NCI-H2171 (cell line): ENCODE results near the gene LTB4R2.
"Not testable (repeated sequence)": the region's sequence is repeated elsewhere in the genome, so short reads cannot be mapped to it uniquely, and the experiment has no call there.

Experiments used
- DNase-seq: peaks from one replicate; lab custom pipeline; 2025; lab: John Stamatoyannopoulos, UW

LTB4R2 gene

GRCh38 chr14:24340606-24341005 lies 30.7 kb downstream of the LTB4R2 start:
- DNase-seq, result no peak

- no peak for DNase-seq
Measured at GRCh38 chr14:24342889-24343288, 32.9 kb downstream of the LTB4R2 start.

- DNase-seq, result no peak
Measured at GRCh38 chr14:24343795-24344660, 34.1 kb downstream of the LTB4R2 start.

GRCh38 chr14:24347134-24347533 lies 37.2 kb downstream of the LTB4R2 start:
- no peak for DNase-seq

GRCh38 chr14:24348186-24348585 lies 38.2 kb downstream of the LTB4R2 start:
- DNase-seq, result no peak

GRCh38 chr14:24349742-24350141 lies 39.8 kb downstream of the LTB4R2 start:
- DNase-seq, result no peak

GRCh38 chr14:24351517-24351916 lies 41.6 kb downstream of the LTB4R2 start:
- DNase-seq, result no peak

GRCh38 chr14:24353559-24354481 lies 43.9 kb downstream of the LTB4R2 start:
- no peak for DNase-seq

GRCh38 chr14:24354482-24354825 lies 44.5 kb downstream of the LTB4R2 start:
- DNase-seq, result not testable (repeated sequence)

- DNase-seq, result no peak
Measured at GRCh38 chr14:24355009-24355408, 45.1 kb downstream of the LTB4R2 start.

- DNase-seq, result no peak
Measured at GRCh38 chr14:24356208-24356607, 46.3 kb downstream of the LTB4R2 start.

GRCh38 chr14:24360281-24360680 lies 50.3 kb downstream of the LTB4R2 start:
- no peak for DNase-seq

GRCh38 chr14:24361326-24361725 lies 51.4 kb downstream of the LTB4R2 start:
- DNase-seq, result no peak
